Adrenal gland (tissue), 12 donors: ENCODE measurements around the gene ANXA6. TPM values are rescaled to one million over a fixed set of nuclear protein-coding genes. Genes with fewer than 3 reads are reported as not detected.

Experiments used
- DNase-seq, 7 donors: peaks; one replicate each; pipeline ENCODE4 v3.0.0-alpha.2; 2019 to 2020
- H3K27ac ChIP-seq, 5 donors: fragments of 200-600 bp; sonication (generic) in 4 of 5; 1 replicate in 3 of 5; 2 replicates in 2 of 5; pipeline versions ENCODE4 v1.5.1 to v1.8.0; 2016 to 2020; ENCODE audit warnings: mild to moderate bottlenecking in 1 of 5
- H3K27me3 ChIP-seq: fragments of 200-600 bp; 2 replicates; pipeline ENCODE4 v1.8.0; 2021
- H3K36me3 ChIP-seq, 2 donors: fragments of 200-600 bp; replicated peaks in 1 of 2; 1 replicate in 1 of 2; 2 replicates in 1 of 2; pipeline versions ENCODE4 v1.5.1 to v1.8.0; 2018 to 2022
- H3K4me1 ChIP-seq, 2 donors: fragments of 200-600 bp; replicated peaks in 1 of 2; 1 replicate in 1 of 2; 2 replicates in 1 of 2; pipeline versions ENCODE4 v1.5.1 to v1.8.0; 2018 to 2021
- H3K4me3 ChIP-seq, 4 donors: fragments of 200-600 bp; sonication (generic) in 3 of 4; one replicate each; pipeline ENCODE4 v1.5.1; 2016 to 2018
- H3K9me3 ChIP-seq, 3 donors: fragments of 200-600 bp; sonication (generic) in 1 of 3; replicated peaks in 1 of 3; 1 replicate in 2 of 3; 2 replicates in 1 of 3; pipeline versions ENCODE4 v1.5.1 to v1.8.0; 2016 to 2021
- POLR2A ChIP-seq, 2 donors: fragments of 450-650 bp; IDR thresholded peaks; one replicate each; pipeline ENCODE4 v1.6.1; 2017; ENCODE audit warnings: antibody characterized with exemption in 2 of 2, mild to moderate bottlenecking in 2 of 2, moderate library complexity in 1 of 2
- WGBS, 4 donors: extraction: QIAGEN DNeasy Blood & Tissue Kit in 2 of 4; methylation state at CpG; one replicate each; pipeline versions ENCODE4 v1.1.5 to v1.1.7; 2013 to 2017; 5-methylcytosine and 5-hydroxymethylcytosine counted together
- intact Hi-C, 2 donors: fragments of 100-400 bp; cut with DNase I; formaldehyde crosslinking; loops; one replicate each; pipeline versions ENCODE4 v1.14.1 to v1.15.0; 2022 to 2023
- polyA plus RNA-seq, 3 donors: library from polyadenylated mRNA; stranded (reverse); fragments of 200-250 nt in 2 of 3; fragments of 350-450 nt in 1 of 3; fragmentation: Illumina TruSeq in 1 of 3; extraction: RNeasy Lipid Tissue Mini Kit (QIAGEN cat#74804) in 1 of 3; gene quantifications; one replicate each; pipeline ENCODE4 v1.2.3, GENCODE V29; 2013 to 2014
- total RNA-seq, 9 donors: library from RNA; depleted of rRNA in 4 of 9; stranded (reverse); fragments of >200 nt in 4 of 9; fragments of 120-200 nt in 1 of 9; fragmentation: NEBNext Ultra II Directional in 1 of 9; extraction: Animal tissue kit (Norgen Biotek cat#: 25700) in 1 of 9; gene quantifications; one replicate each; pipeline versions ENCODE4 v1.1.0 to v1.2.4, GENCODE V29; 2013 to 2023
- TF ChIP-seq, protein P1 (sequence below), 6 experiments: fragments of 450-650 bp in 4 of 6; fragments of 200-600 bp in 2 of 6; sonication (generic) in 1 of 6; IDR thresholded peaks; 1 replicate in 5 of 6; 2 replicates in 1 of 6; pipeline versions ENCODE4 v1.5.1 to v1.8.0; 2016 to 2021; ENCODE audit warnings: antibody characterized with exemption in 6 of 6, mild to moderate bottlenecking in 2 of 6, moderate library complexity in 1 of 6
- donor health status: healthy with polysubstance abuse.
- donor health status: Bipolar disorder and iron deficiency.
- donor health status: DM: yes; HTN: yes; CAD: no.
- donor health status: DM: no; HTN: no; CAD: no.
- donor health status: DM: no; HTN: no; CAD: no.
- donor health status: DM: yes; HTN: yes; CAD: no.

ANXA6 gene
- total and polyA plus RNA-seq, 12 donors: 115 to 382 (median 212) TPM

DNA sequence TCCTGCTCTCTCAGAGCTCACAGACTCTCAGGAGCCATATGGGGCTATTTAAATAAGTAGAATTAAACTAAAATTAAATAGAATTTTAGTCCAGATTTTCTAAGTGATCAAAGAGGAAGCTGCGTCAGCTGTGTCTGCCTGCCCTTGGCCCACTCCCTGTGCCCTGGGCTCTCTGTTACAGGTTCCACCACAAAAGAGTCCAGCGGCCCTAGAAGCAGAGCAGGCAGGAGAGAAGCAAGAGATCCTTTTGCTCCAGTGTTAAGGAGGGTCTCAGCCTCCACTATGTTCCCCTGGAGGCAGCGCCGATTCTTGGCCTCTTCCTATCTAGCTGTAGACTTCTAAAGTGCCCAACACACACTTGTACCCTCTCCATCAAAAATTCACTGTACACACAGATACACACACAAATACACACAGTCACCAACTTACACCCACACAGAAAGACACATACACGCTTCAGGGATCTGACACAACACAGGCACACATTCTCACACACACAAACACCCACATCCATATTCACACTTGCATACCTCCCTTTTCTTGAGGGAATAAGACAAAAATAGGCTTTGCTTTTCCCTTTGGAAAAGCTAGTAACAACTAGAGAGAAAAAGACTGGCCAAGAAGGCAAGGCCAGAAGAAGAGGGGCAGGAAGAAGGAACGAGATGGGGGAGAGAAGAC is 71.2 kb downstream of the ANXA6 start:
- Histone ChIP-seq H3K36me3 (no peaks in the 10 kb centered on the region), H3K27me3 (no peaks in the 10 kb centered on the region), H3K4me1 (peaks cover 6 to 26% of the 10 kb centered on the region in 2 donors), H3K27ac (peak overlapping the region; percentile 39 to 84 (median 50)), H3K4me3 (no peak overlapping the region), H3K9me3 (no peaks in the 10 kb centered on the region)
- DNase-seq: no peak
- whole genome bisulfite sequencing, 4 donors: 66 to 73% (median 67%) methylated on average over 4 to 6 of the region's 6 CpGs
- no peak for TF ChIP-seq POLR2A (IDR thresholded peaks at IDR 0.05)
- TF ChIP-seq, protein P1, sequence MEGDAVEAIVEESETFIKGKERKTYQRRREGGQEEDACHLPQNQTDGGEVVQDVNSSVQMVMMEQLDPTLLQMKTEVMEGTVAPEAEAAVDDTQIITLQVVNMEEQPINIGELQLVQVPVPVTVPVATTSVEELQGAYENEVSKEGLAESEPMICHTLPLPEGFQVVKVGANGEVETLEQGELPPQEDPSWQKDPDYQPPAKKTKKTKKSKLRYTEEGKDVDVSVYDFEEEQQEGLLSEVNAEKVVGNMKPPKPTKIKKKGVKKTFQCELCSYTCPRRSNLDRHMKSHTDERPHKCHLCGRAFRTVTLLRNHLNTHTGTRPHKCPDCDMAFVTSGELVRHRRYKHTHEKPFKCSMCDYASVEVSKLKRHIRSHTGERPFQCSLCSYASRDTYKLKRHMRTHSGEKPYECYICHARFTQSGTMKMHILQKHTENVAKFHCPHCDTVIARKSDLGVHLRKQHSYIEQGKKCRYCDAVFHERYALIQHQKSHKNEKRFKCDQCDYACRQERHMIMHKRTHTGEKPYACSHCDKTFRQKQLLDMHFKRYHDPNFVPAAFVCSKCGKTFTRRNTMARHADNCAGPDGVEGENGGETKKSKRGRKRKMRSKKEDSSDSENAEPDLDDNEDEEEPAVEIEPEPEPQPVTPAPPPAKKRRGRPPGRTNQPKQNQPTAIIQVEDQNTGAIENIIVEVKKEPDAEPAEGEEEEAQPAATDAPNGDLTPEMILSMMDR (IDR thresholded peaks at IDR 0.05): no peak
- intact Hi-C loops: no loop called here

DNA sequence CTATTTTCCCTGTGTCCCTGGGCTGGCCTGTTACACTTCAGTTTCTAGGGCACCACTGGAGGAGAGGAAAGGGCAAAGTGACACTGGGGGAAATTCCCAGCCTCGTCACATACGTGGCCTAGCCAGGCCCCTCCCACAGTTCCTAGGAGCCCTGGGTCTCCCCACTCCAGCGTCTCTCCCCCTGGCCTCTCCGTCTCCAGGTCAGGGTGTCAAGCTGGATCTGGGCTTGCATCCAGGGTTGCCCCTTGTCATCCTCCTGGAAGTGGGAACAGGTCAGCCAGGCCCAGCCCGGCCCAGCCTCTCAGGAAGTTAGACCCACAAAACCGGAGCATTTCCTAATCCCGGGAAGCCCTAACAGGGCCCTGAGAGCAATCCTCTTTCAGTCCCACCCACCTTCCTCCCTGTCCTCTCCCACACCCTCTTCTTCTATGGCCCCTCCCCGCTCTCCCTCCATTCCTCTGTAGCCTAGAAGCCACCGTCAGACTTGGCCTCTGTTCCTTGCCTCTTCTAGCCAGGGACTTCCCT is 72.0 kb downstream of the ANXA6 start:
- Histone ChIP-seq H3K27me3 (no peaks in the 10 kb centered on the region), H3K36me3 (no peaks in the 10 kb centered on the region), H3K9me3 (no peaks in the 10 kb centered on the region), H3K4me1 (peaks cover 7 to 26% of the 10 kb centered on the region in 2 donors), H3K4me3 (no peak overlapping the region), H3K27ac (peak overlapping the region; percentile 39 to 84 (median 50))
- intact Hi-C loops: no loop called here
- TF ChIP-seq, protein P1 (IDR thresholded peaks at IDR 0.05): no peak
- TF ChIP-seq POLR2A (IDR thresholded peaks at IDR 0.05): no peak
- peak in 6 of 7 donors; percentile 35 to 73 (median 54) for DNase-seq
- WGBS, 4 donors: 30 to 42% (median 34%) methylated on average over 7 to 9 of the region's 9 CpGs

DNA sequence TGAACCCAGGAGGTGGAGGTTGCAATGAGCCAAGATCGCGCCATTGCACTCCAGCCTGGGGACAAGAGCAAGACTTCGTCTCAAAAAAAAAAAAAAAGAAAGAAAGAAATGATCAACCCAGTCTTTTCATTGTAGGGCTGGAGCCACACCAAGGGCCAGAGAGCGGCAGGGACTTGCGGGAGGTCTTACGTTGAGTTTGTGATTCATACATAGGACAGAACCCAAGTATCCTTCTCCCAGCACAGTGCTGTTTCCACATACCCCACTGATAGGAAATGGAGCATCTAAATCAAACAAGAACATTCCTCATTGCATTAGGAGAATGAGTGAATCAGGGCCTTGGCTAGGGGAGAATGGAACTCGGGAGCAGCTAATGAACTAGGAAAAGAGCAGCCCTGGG is 73.2 kb downstream of the ANXA6 start:
- 83 to 94% (median 93%) methylated on average over 7 of the region's 7 CpGs for WGBS, 4 donors
- TF ChIP-seq, protein P1 (IDR thresholded peaks at IDR 0.05): no peak
- no peak for TF ChIP-seq POLR2A (IDR thresholded peaks at IDR 0.05)
- no peaks in the 10 kb centered on the region for H3K27me3 ChIP-seq
- intact Hi-C loops: no loop called here
- no peak overlapping the region for H3K4me3 ChIP-seq
- H3K27ac ChIP-seq: peak overlapping the region in 1 of 5 donors; percentile 84
- DNase-seq: no peak
- H3K9me3 ChIP-seq: no peaks in the 10 kb centered on the region
- no peaks in the 10 kb centered on the region for H3K36me3 ChIP-seq
- peaks cover 14 to 36% of the 10 kb centered on the region in 2 donors for H3K4me1 ChIP-seq

DNA sequence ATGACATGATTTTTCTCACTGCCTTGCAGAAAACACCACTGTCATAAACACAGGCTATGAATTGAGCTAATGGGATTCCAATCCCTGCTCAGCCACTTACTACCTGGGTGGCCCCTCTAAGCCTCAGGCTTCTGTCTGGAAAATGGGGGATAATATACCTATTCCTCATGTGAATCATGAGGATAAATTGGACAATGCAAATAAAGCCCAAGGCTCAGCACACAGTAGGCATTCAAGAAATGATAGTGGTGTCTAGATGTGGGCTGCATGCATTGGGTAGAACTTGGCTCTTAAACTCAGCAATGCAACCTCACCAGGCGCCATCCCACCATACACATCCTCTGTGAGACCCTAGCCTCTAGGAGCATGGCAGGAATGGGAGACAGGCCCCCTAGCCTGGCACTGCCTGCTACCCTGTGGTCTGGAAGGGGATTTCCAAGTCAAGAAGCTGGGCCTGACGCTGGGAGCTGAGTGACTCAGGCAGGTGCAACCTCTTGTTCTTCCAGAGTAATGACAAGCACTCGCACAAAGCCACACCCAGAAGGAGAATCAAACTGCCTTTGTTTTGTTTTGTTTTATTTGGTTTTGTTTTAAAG is 74.4 kb downstream of the ANXA6 start:
- H3K27ac ChIP-seq: no peak overlapping the region

More for the DNA sequence above, 74.4 kb downstream of the ANXA6 start:
- Histone ChIP-seq H3K4me1 (peaks cover 14 to 45% of the 10 kb centered on the region in 2 donors), H3K36me3 (no peaks in the 10 kb centered on the region), H3K9me3 (no peaks in the 10 kb centered on the region), H3K4me3 (no peak overlapping the region), H3K27me3 (no peaks in the 10 kb centered on the region)
- TF ChIP-seq POLR2A (IDR thresholded peaks at IDR 0.05): no peak
- TF ChIP-seq, protein P1 (IDR thresholded peaks at IDR 0.05): no peak
- WGBS, 4 donors: 66 to 85% (median 82%) methylated on average over 2 to 3 of the region's 3 CpGs
- intact Hi-C loops: no loop called here
- no peak for DNase-seq
